Putamen (tissue), 1 donor: ENCODE data around the gene CIDEB.

Experiments
- DNase-seq: peaks from one replicate; pipeline ENCODE4 v3.0.0-alpha.2; 2016; ENCODE audit warnings: low spot score

CIDEB gene

DNA sequence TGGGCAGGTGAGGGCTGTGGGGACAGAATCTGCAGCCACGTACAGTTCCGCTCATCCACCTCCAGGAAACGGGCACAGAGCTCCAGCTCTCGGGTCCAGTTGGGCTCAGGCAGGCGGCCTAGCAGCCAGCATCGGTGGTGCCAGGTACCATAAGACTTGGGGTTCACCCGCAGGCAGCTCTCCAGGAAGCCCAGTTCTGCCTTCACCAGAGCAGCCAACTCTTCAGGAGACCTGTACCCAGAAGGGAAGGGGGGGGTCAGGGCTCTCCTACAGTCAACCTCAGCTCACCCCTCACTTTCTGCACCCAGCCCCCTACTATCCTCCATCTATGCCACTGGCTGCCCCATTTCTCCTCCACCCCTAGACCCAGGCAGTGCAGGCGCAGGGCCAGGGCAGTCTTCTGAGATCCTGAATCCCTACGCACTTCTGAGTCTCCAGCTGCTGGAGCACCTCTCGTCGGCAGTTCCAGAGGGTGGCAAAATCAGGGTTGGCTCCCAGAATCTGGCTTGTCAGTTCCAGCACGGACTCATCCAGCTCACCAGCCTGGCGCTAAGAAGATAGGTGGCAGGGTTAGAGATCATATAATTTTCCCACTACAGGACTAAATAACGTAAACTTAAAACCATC, 37.8 kb downstream of the CIDEB start:
- no peak for DNase-seq

DNA sequence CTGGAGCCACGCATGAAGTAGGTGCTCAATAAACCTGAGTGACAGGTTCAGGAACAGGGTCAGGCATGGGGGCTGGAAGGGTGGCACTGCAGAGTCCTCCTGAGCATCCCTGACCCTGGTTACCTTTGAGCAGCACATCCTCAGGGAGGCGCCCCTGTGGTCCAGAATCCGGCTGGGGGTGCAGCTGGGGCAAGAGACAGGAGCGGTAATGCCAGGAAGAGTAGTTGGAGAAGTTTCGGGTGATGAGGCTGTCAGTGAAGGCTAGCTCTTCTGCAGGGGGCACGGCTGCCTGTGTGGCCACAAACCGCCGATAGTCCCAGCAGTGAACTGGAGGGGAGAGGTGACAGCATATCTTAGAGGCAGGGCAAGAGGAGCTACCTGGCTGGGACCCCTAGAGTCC, 38.4 kb downstream of the CIDEB start:
- no peak for DNase-seq

GRCh38 chr14:24268225-24268624, 39.6 kb downstream of the CIDEB start:
- DNase-seq, result no peak

DNA sequence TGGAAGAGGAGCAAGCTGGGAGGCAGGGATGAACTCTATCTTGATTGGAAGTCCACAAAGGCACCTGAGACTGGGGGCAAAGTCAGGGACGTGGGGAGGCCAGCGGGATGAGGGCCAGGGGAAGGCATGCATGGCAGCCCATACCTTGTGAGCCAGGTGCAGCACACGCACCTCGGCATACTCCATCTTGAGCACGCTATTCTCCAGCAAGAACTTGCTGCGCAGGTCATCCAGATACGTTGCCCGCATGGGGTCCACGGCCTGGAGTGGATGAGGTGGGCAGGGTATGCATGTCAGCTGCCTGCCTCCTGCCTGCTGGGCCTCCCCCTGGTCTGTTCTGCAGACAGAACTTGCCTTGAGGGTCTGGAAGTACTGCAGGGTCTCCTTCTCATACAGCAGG, 40.3 kb downstream of the CIDEB start:
- DNase-seq, result no peak

GRCh38 chr14:24266344-24267244, 41.2 kb downstream of the CIDEB start:
- DNase-seq, result no peak

GRCh38 chr14:24264298-24264697, 43.5 kb downstream of the CIDEB start:
- no peak for DNase-seq

- no peak for DNase-seq
These were observed 43.9 kb downstream of the CIDEB start for GRCh38 chr14:24263848-24264247.

DNA sequence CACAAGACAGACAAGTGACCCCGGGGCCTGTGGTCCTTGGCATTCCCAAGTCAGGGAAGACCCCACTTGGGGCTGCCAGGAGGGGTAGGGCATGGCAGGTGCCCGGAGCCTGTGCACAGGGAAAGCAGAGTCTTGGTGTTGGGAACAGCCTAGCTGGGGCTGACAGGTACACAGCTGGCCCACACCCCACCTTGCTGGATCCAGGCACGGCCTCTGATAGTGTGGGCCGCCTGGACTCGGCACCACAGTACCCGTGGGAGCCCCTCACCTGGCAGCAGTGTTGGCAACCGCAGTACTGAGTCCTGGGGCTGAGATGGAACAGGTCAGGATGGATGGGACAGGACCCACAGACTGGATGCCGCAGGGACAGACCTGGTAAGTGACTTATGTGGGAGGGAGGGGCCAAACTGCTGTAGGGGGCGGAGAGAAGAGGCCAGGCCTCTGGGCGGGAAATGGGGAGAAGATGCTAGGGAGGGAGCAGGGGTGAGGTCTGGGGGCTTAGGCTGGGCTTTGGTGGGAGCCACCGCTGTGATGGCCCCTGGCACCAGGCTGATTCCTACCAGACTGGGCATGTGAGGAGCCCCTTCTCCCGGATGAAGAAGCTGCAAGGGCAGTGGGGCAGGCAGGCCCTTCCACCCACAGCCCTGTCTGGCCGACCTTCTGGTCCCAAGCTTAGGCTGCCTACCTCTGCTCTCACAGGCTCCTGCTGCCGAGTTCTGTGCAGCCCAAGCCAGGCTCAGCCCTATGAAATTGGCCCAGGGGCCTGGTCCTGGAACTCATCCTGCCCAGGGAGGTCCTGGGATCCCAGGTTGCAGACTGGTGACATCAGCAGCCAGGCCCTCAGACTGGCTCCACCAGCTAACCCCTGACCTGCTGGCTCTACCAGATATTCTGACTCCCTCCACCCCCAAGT, 44.7 kb downstream of the CIDEB start, which contains the start of gene TGM1:
Gene TGM1, minus strand, starts transcription at position 357 of the 913 bp plus-strand sequence. CDS start 825 bp downstream, outside the sequence.
- DNase-seq, result no peak

DNA sequence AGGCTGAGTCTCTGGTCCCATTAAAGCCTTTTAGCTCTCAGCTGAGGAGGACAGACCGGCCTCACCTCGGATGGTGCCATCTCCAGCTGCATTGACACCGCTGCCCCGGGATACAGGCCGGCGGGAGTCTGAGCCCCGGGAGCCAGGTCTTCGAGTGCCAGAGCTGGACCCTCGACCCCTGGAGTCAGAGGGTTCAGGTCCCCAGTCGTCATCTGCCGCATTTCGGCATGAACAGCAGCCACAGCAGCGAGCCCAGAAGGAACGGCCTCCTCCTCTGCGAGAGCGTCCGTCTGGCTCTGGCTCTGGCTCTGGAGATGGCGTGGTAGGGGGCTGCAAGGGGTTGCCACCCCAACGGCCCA, 45.8 kb downstream of the CIDEB start:
- no peak for DNase-seq

DNA sequence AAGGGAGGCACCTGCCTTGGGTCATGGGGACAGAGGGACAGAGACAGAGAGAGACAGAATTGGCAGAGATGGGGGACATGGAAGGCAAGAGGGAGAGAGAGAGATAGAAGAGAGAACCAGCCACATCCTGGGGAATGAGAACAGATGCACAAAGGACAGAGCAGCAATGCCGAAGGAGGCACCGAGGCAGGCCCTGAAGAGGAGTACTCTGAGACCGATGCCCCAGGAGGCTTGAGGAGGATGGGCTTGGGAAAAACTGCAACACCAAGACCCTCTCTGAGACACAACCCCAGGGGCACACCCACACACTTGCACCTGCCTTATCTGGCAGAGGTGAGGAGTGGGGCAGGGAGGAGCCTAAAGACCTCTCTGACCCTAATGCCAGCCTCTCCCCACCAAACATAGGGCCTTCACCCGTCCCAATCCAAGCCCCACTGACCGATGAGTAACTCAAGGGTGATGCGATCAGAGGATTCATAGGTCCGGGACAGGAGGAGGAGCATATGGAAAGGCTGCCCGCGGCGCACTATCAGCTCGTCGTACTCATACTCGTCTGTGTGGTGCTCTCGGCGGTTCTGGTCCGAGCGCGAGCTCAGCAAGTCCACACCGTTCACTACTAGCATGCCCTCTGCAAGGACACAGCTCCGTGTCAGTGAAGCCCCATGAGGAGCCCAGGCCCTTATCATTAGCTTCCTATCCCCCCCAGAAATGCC, 46.4 kb downstream of the CIDEB start:
- no peak for DNase-seq

DNA sequence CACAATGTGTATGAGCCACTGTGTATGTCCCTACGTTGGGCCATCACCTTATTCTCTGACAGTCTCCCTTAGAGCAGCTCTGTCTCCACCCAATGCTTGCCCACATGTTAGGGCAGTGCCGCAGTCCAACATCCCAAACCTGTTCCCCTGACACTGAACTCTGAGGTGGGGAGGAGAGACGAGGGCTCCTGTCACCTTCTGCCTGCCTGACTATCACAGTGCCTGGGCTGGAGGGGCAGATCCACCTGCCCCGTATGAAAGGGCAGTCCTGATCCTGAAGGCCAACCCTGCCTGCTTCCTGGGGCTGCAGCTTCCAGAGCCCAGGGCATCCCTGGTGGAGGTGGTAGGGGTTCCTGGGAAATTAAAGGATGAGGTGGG, 47.0 kb downstream of the CIDEB start:
- DNase-seq, result no peak

- no peak for DNase-seq
These were observed 47.6 kb downstream of the CIDEB start for GRCh38 chr14:24260026-24260779.

DNA sequence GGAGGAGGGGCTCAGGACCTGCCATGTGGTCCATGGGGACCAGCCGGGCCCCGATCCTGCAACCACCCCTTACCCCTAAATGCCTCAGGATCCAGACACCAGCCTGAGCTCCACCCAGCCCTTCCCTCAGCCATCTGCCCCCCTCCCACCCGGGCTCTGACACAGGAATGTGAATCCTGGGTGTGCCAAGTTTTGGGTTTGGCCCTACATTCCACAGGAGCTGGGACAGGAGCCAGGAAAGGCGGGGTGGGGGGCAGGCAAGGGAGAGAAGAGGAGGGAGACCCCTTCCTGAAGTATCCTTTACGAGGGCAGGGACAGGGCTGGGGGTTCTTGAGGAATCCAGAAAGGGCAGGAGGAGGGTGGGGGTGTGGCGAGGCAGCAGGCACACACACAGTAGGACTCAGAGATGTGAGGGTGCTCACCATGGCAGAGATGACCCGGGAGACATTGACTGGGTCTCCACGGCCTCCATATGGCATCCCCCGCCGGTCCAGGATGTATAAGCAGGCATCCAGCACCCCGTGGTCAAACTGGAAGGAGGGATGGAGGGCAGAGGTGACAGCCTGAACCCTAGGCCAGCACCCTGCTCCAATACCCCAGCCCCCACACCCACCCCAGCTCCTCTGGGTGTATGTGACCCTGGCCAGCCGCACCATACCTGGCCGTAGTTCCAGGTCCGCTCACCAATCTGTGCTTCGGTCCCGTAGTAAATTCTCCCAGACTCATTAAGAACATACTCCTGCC, 48.3 kb downstream of the CIDEB start:
- no peak for DNase-seq

DNA sequence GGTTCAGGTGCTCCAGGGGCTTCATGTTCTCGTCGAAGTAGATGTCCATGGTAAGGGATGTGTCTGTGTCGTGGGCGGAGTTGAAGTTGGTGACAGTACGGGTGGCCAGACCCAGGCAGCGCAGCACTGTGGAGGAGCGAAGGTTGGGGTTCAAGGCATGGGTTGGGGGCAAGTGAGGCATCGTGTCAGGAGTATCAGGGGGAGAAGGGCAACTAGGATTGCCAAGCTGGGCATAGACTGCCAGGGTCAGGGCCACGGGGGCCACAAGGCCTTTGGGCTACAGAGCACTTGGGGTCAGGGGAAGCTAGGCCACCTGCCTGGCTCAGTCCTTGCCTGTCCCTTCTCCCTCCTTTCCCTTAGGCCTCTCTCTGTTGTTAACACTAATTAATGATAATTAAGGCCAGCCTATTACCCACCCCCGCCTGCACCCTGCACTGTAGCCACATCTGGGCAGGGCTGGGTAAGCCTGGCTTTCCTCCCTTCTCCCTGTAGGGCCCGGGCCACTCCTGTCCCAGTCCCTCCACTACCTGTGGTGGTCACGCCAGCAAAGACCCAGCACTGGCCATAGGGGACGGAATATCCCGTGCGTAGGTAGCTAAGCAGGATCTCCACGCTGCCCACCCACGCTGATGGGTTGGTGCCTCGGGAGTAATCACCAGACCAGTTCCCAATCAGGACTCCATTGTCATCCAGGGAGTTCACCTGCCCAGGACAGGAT, 49.1 kb downstream of the CIDEB start:
- DNase-seq, result no peak

- no peak for DNase-seq
These were observed 49.7 kb downstream of the CIDEB start for GRCh38 chr14:24258119-24258518.

- no peak for DNase-seq
These were observed 50.8 kb downstream of the CIDEB start for GRCh38 chr14:24256960-24257359.

DNA sequence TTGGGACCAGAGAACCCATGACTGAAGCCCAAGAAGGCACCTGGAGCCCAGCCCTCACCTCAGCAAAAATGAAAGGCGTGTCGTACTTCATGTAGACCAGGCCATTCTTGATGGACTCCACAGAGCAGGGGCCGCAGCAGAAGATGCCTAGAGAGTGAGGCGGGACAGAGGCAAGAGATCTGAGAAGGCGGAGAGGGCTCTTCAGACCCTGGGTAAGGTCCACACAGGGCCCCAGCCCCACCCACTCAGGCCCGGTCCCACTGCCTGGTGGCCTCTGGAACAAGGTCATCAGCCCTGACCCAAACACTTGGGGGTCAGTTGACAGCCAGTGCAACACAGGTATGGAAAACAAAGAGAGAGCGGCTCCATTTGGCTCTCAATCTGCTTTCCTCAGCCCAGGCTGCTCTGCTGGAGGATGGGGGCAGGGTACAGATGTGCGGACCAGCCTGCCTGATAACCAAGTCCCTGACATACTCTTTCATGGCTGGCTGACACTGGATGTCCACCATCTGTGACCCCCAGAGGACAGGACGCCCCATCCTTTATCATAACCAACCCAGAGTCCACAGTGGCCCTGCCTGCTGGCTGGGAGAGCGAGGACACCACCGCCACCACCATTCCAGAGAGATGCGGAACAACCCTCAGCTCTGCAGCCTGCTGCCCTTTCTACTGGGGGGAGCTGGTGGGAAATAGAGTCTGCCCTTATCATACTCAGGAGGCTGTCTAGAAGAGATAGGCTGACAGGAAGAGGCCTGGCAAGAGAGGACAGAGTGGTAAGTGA, 51.7 kb downstream of the CIDEB start:
- DNase-seq, result no peak

- DNase-seq, result no peak
These were observed 52.3 kb downstream of the CIDEB start for GRCh38 chr14:24255438-24255837.
